ENCODE measurements around the gene ISG20L2. TPM values are rescaled to one million over a fixed set of nuclear protein-coding genes. Genes with fewer than 3 reads are reported as not detected.

The ISG20L2 gene
- total and polyA plus RNA-seq, 2 donors (not counting 3 experiments of a cell fraction or from before 2014, with no cell fraction given), result 33.2 to 35.3 TPM

DNA sequence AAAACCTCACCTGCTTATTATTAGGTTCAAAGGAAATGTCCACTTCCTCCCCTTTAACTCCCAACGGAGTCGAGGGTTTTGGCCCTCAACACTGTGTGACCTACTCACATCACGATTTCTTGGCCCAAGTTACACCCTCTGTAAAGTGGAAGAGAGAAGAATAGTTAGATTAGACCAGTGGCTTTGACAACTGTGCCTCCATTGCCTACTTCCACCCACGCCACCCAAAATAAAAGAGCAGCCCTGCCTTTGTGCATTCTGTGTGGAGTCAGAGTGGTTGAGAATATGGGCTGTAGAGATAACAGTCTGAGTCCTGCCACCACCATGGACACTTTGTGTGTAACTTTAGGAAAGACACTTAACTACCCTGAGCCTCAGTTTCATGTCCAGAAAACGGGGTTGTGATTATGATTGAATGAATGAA is 27.0 kb upstream of the ISG20L2 start:
- FAIRE-seq (no peak), DNase-seq (ENCODE audit: low read depth, low spot score) (no peak)
- Histone ChIP-seq H3K9me1 (replicated peaks; ENCODE audit: control insufficient read depth, extremely low read depth, insufficient read depth, low read length) (no peaks in the 10 kb centered on the region), H3K27ac (ENCODE audit: insufficient read depth, low read depth, low read length) (no peak overlapping the region), H3K4me2 (ENCODE audit: insufficient read depth, low read length) (no peak overlapping the region), H2AFZ (ENCODE audit: low read depth, low read length) (no peak overlapping the region), H3K27me3 (ENCODE audit: control insufficient read depth in 2 of 2, insufficient read depth in 2 of 2, low read length in 2 of 2) (no peaks in the 10 kb centered on the region), H3K9me3 (replicated peaks; ENCODE audit: control insufficient read depth, insufficient read depth, low read length) (no peaks in the 10 kb centered on the region), H3K9ac (replicated peaks; ENCODE audit: extremely low read depth, insufficient read depth, low read length) (no peak overlapping the region), H4K20me1 (replicated peaks; ENCODE audit: control insufficient read depth, extremely low read depth, insufficient read depth, low read length) (no peaks in the 10 kb centered on the region), H3K36me3 (ENCODE audit: control insufficient read depth in 2 of 2, extremely low read depth in 1 of 2, insufficient read depth in 2 of 2, low read length in 2 of 2) (no peaks in the 10 kb centered on the region), H3K4me1 (ENCODE audit: control insufficient read depth, extremely low read depth, insufficient read depth, low read length) (peaks cover 10% of the 10 kb centered on the region), H3K79me2 (ENCODE audit: control insufficient read depth, insufficient read depth, low read length) (peaks cover 16% of the 10 kb centered on the region), H3K4me3 (replicated peaks in 1 of 3; ENCODE audit: insufficient read depth in 1 of 3, low read depth in 1 of 3, low read length in 3 of 3) (no peak overlapping the region)
- ChIA-PET POLR2A (no interaction called here), CTCF (interaction anchor here (0.7 to 1.1 kb wide), 2 partner anchors 29 to 30 kb away, joined by 3 to 6 read pairs; no protein-coding TSS in a partner anchor)
- intact Hi-C loops (cut with micrococcal nuclease), result no loop called here
- dilution Hi-C loops (cut with MboI; ENCODE audit: extremely low pct_ligation_motif_present, low sequenced_read_pairs), result no loop called here
- BruUV-seq (replicated peaks), result no TSS peak
- no peak for TF ChIP-seq FOS (IDR thresholded peaks at IDR 0.05; ENCODE audit: borderline replicate concordance, insufficient read depth, low read length)
- no peak for TF ChIP-seq POLR2A (IDR thresholded peaks at IDR 0.05; ENCODE audit: low read depth, low read length)
- TF ChIP-seq, protein P1, sequence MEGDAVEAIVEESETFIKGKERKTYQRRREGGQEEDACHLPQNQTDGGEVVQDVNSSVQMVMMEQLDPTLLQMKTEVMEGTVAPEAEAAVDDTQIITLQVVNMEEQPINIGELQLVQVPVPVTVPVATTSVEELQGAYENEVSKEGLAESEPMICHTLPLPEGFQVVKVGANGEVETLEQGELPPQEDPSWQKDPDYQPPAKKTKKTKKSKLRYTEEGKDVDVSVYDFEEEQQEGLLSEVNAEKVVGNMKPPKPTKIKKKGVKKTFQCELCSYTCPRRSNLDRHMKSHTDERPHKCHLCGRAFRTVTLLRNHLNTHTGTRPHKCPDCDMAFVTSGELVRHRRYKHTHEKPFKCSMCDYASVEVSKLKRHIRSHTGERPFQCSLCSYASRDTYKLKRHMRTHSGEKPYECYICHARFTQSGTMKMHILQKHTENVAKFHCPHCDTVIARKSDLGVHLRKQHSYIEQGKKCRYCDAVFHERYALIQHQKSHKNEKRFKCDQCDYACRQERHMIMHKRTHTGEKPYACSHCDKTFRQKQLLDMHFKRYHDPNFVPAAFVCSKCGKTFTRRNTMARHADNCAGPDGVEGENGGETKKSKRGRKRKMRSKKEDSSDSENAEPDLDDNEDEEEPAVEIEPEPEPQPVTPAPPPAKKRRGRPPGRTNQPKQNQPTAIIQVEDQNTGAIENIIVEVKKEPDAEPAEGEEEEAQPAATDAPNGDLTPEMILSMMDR (IDR thresholded peaks at IDR 0.05; ENCODE audit: extremely low read depth in 1 of 2, insufficient read depth in 1 of 2, low read depth in 1 of 2, low read length in 2 of 2), result no peak
- TF ChIP-seq GATA2 (IDR thresholded peaks at IDR 0.05; ENCODE audit: insufficient read depth, insufficient read length, low read depth, low read length), result no peak
- TF ChIP-seq EZH2 (IDR thresholded peaks at IDR 0.05; ENCODE audit: borderline replicate concordance, low read depth, low read length, severe bottlenecking), result no peak
- TF ChIP-seq JUN (IDR thresholded peaks at IDR 0.05; ENCODE audit: borderline replicate concordance, insufficient read depth, insufficient read length, low read depth), result no peak
- TF ChIP-seq, protein P2, sequence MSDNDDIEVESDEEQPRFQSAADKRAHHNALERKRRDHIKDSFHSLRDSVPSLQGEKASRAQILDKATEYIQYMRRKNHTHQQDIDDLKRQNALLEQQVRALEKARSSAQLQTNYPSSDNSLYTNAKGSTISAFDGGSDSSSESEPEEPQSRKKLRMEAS (IDR thresholded peaks at IDR 0.05; ENCODE audit: insufficient read depth, insufficient read length), result no peak
- no peak for TF ChIP-seq POLR2AphosphoS5 (IDR thresholded peaks at IDR 0.05; ENCODE audit: insufficient read depth, low read depth, low read length)
- no peak for TF ChIP-seq MYC (IDR thresholded peaks at IDR 0.05; ENCODE audit: low read depth, low read length)

Data from endothelial cell of umbilical vein (primary cell).